ENCODE data around the gene TMEM150C. TPM values are rescaled to one million over a fixed set of nuclear protein-coding genes. Genes with fewer than 3 reads are reported as not detected.

Gene TMEM150C
- total and polyA plus RNA-seq, 2 of the 8 experiments (the other 6 are each of a cell fraction or from before 2014, with no cell fraction given) = 1.5 to 1.7 TPM

- TF ChIP-seq CHD2 (IDR thresholded peaks at IDR 0.05; ENCODE audit: low read length) = no peak
- TF ChIP-seq CTBP2 (IDR thresholded peaks at IDR 0.05; ENCODE audit: borderline replicate concordance, insufficient read depth, insufficient read length, low read length) = no peak
- no peak for TF ChIP-seq PHF8 (conservative IDR thresholded peaks at IDR 0.05; ENCODE audit: low read depth, low read length)
- no peak for TF ChIP-seq HDAC6 (IDR thresholded peaks at IDR 0.05; ENCODE audit: low read depth, low read length)
- no peak for TF ChIP-seq SP2 (IDR thresholded peaks at IDR 0.05; ENCODE audit: low read length)
- TF ChIP-seq POLR2AphosphoS5 (IDR thresholded peaks at IDR 0.05; ENCODE audit: low read depth, low read length) = no peak
- TF ChIP-seq JUND (IDR thresholded peaks at IDR 0.05; ENCODE audit: low read length) = no peak
- TF ChIP-seq ATF2 (IDR thresholded peaks at IDR 0.05; ENCODE audit: low read length) = no peak
- no peak for TF ChIP-seq NANOG (IDR thresholded peaks at IDR 0.05; ENCODE audit: insufficient read depth, low read depth, low read length, poor library complexity, severe bottlenecking)
- no peak for TF ChIP-seq TAF7 (optimal IDR thresholded peaks at IDR 0.05; ENCODE audit: borderline replicate concordance, low read depth, low read length)
Measured at GRCh38 chr4:82513382-82513781, 48.4 kb downstream of the TMEM150C start (continued).

Measured in H1 (cell line).